Fibroblast of skin of abdomen (primary cell): ENCODE measurements around the gene GSN.

ENCODE experiments used
- DNase-seq: peaks from one replicate; pipeline ENCODE4 v3.0.0-alpha.2; 2013

GSN gene

GRCh38 chr9:121246821-121247561, 21.0 kb upstream of the GSN start:
- peak; percentile 87 for DNase-seq

- no peak for DNase-seq
These were observed 18.4 kb upstream of the GSN start for GRCh38 chr9:121249563-121249962.

- DNase-seq: no peak
These were observed 15.7 kb upstream of the GSN start for GRCh38 chr9:121252104-121252851.

- no peak for DNase-seq
These were observed 14.8 kb upstream of the GSN start for GRCh38 chr9:121253162-121253561.

GRCh38 chr9:121253821-121254501, 14.0 kb upstream of the GSN start:
- DNase-seq: no peak

- no peak for DNase-seq
These were observed 8.5 kb upstream of the GSN start for GRCh38 chr9:121259498-121259897.

- no peak for DNase-seq
These were observed 8.0 kb upstream of the GSN start for GRCh38 chr9:121259935-121260334.

- DNase-seq: no peak
These were observed 7.4 kb upstream of the GSN start for GRCh38 chr9:121260457-121261106.

- no peak for DNase-seq
These were observed 6.9 kb upstream of the GSN start for GRCh38 chr9:121261107-121261460.

- DNase-seq: no peak
These were observed 6.2 kb upstream of the GSN start for GRCh38 chr9:121261755-121262154.

- no peak for DNase-seq
These were observed 5.5 kb upstream of the GSN start for GRCh38 chr9:121262423-121262822.

- DNase-seq: no peak
These were observed 5.0 kb upstream of the GSN start for GRCh38 chr9:121262953-121263352.

GRCh38 chr9:121266356-121266755, 1.6 kb upstream of the GSN start:
- DNase-seq: no peak

- DNase-seq: no peak
These were observed 884 bp upstream of the GSN start for GRCh38 chr9:121266906-121267650.

GRCh38 chr9:121268598-121268850, 562 bp downstream of the GSN start:
- DNase-seq: no peak

- peak; percentile 58 for DNase-seq
These were observed 1.1 kb downstream of the GSN start for GRCh38 chr9:121268851-121269641.

- no peak for DNase-seq
These were observed 1.8 kb downstream of the GSN start for GRCh38 chr9:121269642-121270254.

GRCh38 chr9:121271368-121272341, 3.7 kb downstream of the GSN start:
- DNase-seq: peak; percentile 90

- DNase-seq: no peak
These were observed 4.5 kb downstream of the GSN start for GRCh38 chr9:121272401-121272948.
